Mucosa of gallbladder (tissue), 1 donor: ENCODE data around the gene TCP11L2. TPM values are rescaled to one million over a fixed set of nuclear protein-coding genes. Genes with fewer than 3 reads are reported as not detected.
A peak's percentile ranks its signal among the peaks of the same experiment; 100 is the strongest.
"Not testable (repeated sequence)": the region's sequence is repeated elsewhere in the genome, so short reads cannot be mapped to it uniquely, and the experiment has no call there.

Experiments used
- DNase-seq: peaks from one replicate; pipeline ENCODE4 v3.0.0-alpha.2; 2020; ENCODE audit warnings: low spot score
- total RNA-seq: library from RNA; stranded (reverse); gene quantifications from one replicate; pipeline ENCODE4 v1.2.1, GENCODE V29; 2021
- donor health status: DM: no; HTN: no; CAD: no.

Gene TCP11L2
- total RNA-seq, 1 donor from 2014 or later = 48.9 TPM

- DNase-seq = no peak
These were observed 18.0 kb upstream of the TCP11L2 start for GRCh38 chr12:106284358-106285105.

- DNase-seq = no peak
These were observed 16.6 kb upstream of the TCP11L2 start for GRCh38 chr12:106285982-106286381.

GRCh38 chr12:106286576-106287162 lies 15.9 kb upstream of the TCP11L2 start:
- DNase-seq = not testable (repeated sequence)

GRCh38 chr12:106287364-106287763 lies 15.2 kb upstream of the TCP11L2 start:
- DNase-seq = no peak

- no peak for DNase-seq
These were observed 14.4 kb upstream of the TCP11L2 start for GRCh38 chr12:106288101-106288493.

GRCh38 chr12:106288494-106289195 lies 13.9 kb upstream of the TCP11L2 start:
- no peak for DNase-seq

GRCh38 chr12:106289196-106289681 lies 13.3 kb upstream of the TCP11L2 start:
- no peak for DNase-seq

GRCh38 chr12:106290666-106291065 lies 11.9 kb upstream of the TCP11L2 start:
- DNase-seq = no peak

GRCh38 chr12:106291342-106291741 lies 11.2 kb upstream of the TCP11L2 start:
- no peak for DNase-seq

- DNase-seq = no peak
These were observed 10.2 kb upstream of the TCP11L2 start for GRCh38 chr12:106292339-106292738.

- DNase-seq = peak; percentile 37
These were observed 6.2 kb upstream of the TCP11L2 start for GRCh38 chr12:106296179-106296877.

GRCh38 chr12:106297075-106297474 lies 5.5 kb upstream of the TCP11L2 start:
- no peak for DNase-seq

- no peak for DNase-seq
These were observed 4.9 kb upstream of the TCP11L2 start for GRCh38 chr12:106297681-106298080.

GRCh38 chr12:106299202-106299774 lies 3.2 kb upstream of the TCP11L2 start:
- DNase-seq = no peak

GRCh38 chr12:106300761-106301160 lies 1.8 kb upstream of the TCP11L2 start:
- no peak for DNase-seq

GRCh38 chr12:106301241-106301610 lies 1.3 kb upstream of the TCP11L2 start:
- DNase-seq = no peak

- peak; percentile 89 for DNase-seq
These were observed 767 bp upstream of the TCP11L2 start for GRCh38 chr12:106301611-106302321.

- peak; percentile 82 for DNase-seq
These were observed 778 bp downstream of the TCP11L2 start for GRCh38 chr12:106303202-106303820.

- DNase-seq = no peak
These were observed 1.5 kb downstream of the TCP11L2 start for GRCh38 chr12:106304001-106304421.

- DNase-seq = no peak
These were observed 2.3 kb downstream of the TCP11L2 start for GRCh38 chr12:106304797-106305196.

GRCh38 chr12:106305376-106305775 lies 2.8 kb downstream of the TCP11L2 start:
- no peak for DNase-seq
